GM12878 (cell line): Measurements from ENCODE around the gene SPTA1.

ENCODE experiments used
- ATF2 ChIP-seq: IDR thresholded peaks from 2 replicates; pipeline ENCODE4 v1.6.1; 2012; ENCODE audit warnings: low read length, inconsistent platforms
- CTCF ChIP-seq, 3 experiments: IDR thresholded peaks in 2 of 3; conservative IDR thresholded peaks in 1 of 3; 2 replicates each; pipeline ENCODE4 v1.5.1; 2011; ENCODE audit warnings: low read depth in 3 of 3, low read length in 3 of 3, mild to moderate bottlenecking in 3 of 3, control low read depth in 2 of 3, moderate library complexity in 2 of 3, inconsistent platforms in 1 of 3, mixed read lengths in 1 of 3; ENCODE audit not compliant: control insufficient read depth in 2 of 3, insufficient read depth in 1 of 3; ENCODE audit errors: extremely low read depth in 1 of 3
- EP300 ChIP-seq, 2 experiments: fragments of 150-350 bp in 1 of 2; IDR thresholded peaks; 2 replicates each; pipeline ENCODE4 v1.6.1; 2011 to 2012; ENCODE audit warnings: low read depth in 2 of 2, low read length in 2 of 2, borderline replicate concordance in 1 of 2, improper control_type of control experiment in 1 of 2, inconsistent platforms in 1 of 2; ENCODE audit not compliant: control insufficient read depth in 1 of 2
- JUNB ChIP-seq: IDR thresholded peaks from 2 replicates; pipeline ENCODE4 v1.6.1; 2016; ENCODE audit warnings: antibody characterized with exemption, mild to moderate bottlenecking
- NR2C1 ChIP-seq: fragments of 450-650 bp; IDR thresholded peaks from 2 replicates; pipeline ENCODE4 v1.6.1; 2017; ENCODE audit warnings: antibody characterized with exemption, mild to moderate bottlenecking, moderate library complexity
- PAX5 ChIP-seq: IDR thresholded peaks from 2 replicates; pipeline ENCODE4 v1.6.1; 2011; ENCODE audit warnings: low read depth, low read length, borderline replicate concordance
- POLR2A ChIP-seq: IDR thresholded peaks from 2 replicates; pipeline ENCODE4 v1.6.1; 2011; ENCODE audit warnings: low read depth, mild to moderate bottlenecking, low read length
- RBBP5 ChIP-seq: fragments of 200-600 bp; sonication (generic); conservative IDR thresholded peaks from 2 replicates; pipeline ENCODE4 v1.6.1; 2016
- RCOR1 ChIP-seq: conservative IDR thresholded peaks from 2 replicates; pipeline ENCODE4 v1.6.1; 2012; ENCODE audit warnings: low read depth, low read length, improper control_type of control experiment
- SP1 ChIP-seq: IDR thresholded peaks from one replicate; pipeline ENCODE4 v1.6.1; 2011; ENCODE audit warnings: low read depth, low read length
- SPI1 ChIP-seq: IDR thresholded peaks from 2 replicates; pipeline ENCODE4 v1.6.1; 2011; ENCODE audit warnings: low read depth, mild to moderate bottlenecking, low read length, moderate library complexity, borderline replicate concordance; ENCODE audit not compliant: insufficient read depth
- SREBF1 ChIP-seq: IDR thresholded peaks from 2 replicates; pipeline ENCODE4 v1.6.1; 2012; ENCODE audit warnings: mild to moderate bottlenecking, low read length
- SREBF2 ChIP-seq: IDR thresholded peaks from 2 replicates; pipeline ENCODE4 v1.6.1; 2012; ENCODE audit warnings: mild to moderate bottlenecking, low read length
- YY1 ChIP-seq: IDR thresholded peaks from 2 replicates; pipeline ENCODE4 v1.6.1; 2011; ENCODE audit warnings: low read depth, mild to moderate bottlenecking, low read length

GRCh38 chr1:158692356-158692755 is 5.8 kb upstream of the SPTA1 start:
- no peak for TF ChIP-seq CTCF (IDR thresholded peaks at IDR 0.05 in 2 of 3, conservative IDR thresholded peaks at IDR 0.05 in 1 of 3; ENCODE audit: control insufficient read depth in 2 of 3, extremely low read depth in 1 of 3, insufficient read depth in 1 of 3, low read depth in 3 of 3, low read length in 3 of 3)
- TF ChIP-seq RCOR1: no peak
- no peak for TF ChIP-seq ATF2
- no peak for TF ChIP-seq PAX5
- TF ChIP-seq YY1: no peak
- TF ChIP-seq POLR2A: no peak
- no peak for TF ChIP-seq EP300 (IDR thresholded peaks at IDR 0.05; ENCODE audit: borderline replicate concordance in 1 of 2, control insufficient read depth in 1 of 2, low read depth in 2 of 2, low read length in 2 of 2)
- no peak for TF ChIP-seq SPI1
- TF ChIP-seq RBBP5: no peak
- no peak for TF ChIP-seq SREBF1
- no peak for TF ChIP-seq SP1
- no peak for TF ChIP-seq SREBF2
- no peak for TF ChIP-seq NR2C1
- no peak for TF ChIP-seq JUNB
